ENCODE measurements around the gene SRSF8. TPM values are rescaled to one million over a fixed set of nuclear protein-coding genes. Genes with fewer than 3 reads are reported as not detected.

The SRSF8 gene
- total RNA-seq, 1 donor from 2014 or later: 57.6 TPM

- H3K27me3 Mint-ChIP-seq (ENCODE audit: unreplicated experiment): no peaks in the 10 kb centered on the region
- H3K4me3 Mint-ChIP-seq (ENCODE audit: unreplicated experiment): no peak overlapping the region
- peak overlapping the region; percentile 40 for H3K27ac Mint-ChIP-seq (ENCODE audit: unreplicated experiment)
- no peak for DNase-seq (ENCODE audit: extremely low spot score, unreplicated experiment)
- peaks cover 83% of the 10 kb centered on the region for H3K4me1 Mint-ChIP-seq (ENCODE audit: unreplicated experiment)
- no peaks in the 10 kb centered on the region for H3K9me3 Mint-ChIP-seq (ENCODE audit: unreplicated experiment)
- peaks cover 16% of the 10 kb centered on the region for H3K36me3 Mint-ChIP-seq (ENCODE audit: unreplicated experiment)
- no peak for TF ChIP-seq CTCF (IDR thresholded peaks at IDR 0.05)
Observed at GRCh38 chr11:95093548-95093947, 26.8 kb downstream of the SRSF8 start.

GRCh38 chr11:95095858-95096587 is 29.3 kb downstream of the SRSF8 start:
- Mint-ChIP-seq H3K4me3 (ENCODE audit: unreplicated experiment) (peak overlapping the region; percentile 43), H3K27ac (ENCODE audit: unreplicated experiment) (peak overlapping the region; percentile 75)
- no peak for TF ChIP-seq CTCF (IDR thresholded peaks at IDR 0.05)

GRCh38 chr11:95097209-95097608 is 30.5 kb downstream of the SRSF8 start:
- no peak for DNase-seq (ENCODE audit: extremely low spot score, unreplicated experiment)
- H3K4me1 Mint-ChIP-seq (ENCODE audit: unreplicated experiment): peaks cover 56% of the 10 kb centered on the region
- H3K9me3 Mint-ChIP-seq (ENCODE audit: unreplicated experiment): no peaks in the 10 kb centered on the region
- H3K4me3 Mint-ChIP-seq (ENCODE audit: unreplicated experiment): no peak overlapping the region
- H3K27ac Mint-ChIP-seq (ENCODE audit: unreplicated experiment): peak overlapping the region; percentile 51
- H3K36me3 Mint-ChIP-seq (ENCODE audit: unreplicated experiment): peaks cover 19% of the 10 kb centered on the region
- TF ChIP-seq CTCF (IDR thresholded peaks at IDR 0.05): no peak
- H3K27me3 Mint-ChIP-seq (ENCODE audit: unreplicated experiment): no peaks in the 10 kb centered on the region

More at GRCh38 chr11:95095858-95096587, 29.3 kb downstream of the SRSF8 start:
- H3K4me1 Mint-ChIP-seq (ENCODE audit: unreplicated experiment): peaks cover 68% of the 10 kb centered on the region
- no peaks in the 10 kb centered on the region for H3K9me3 Mint-ChIP-seq (ENCODE audit: unreplicated experiment)
- no peaks in the 10 kb centered on the region for H3K27me3 Mint-ChIP-seq (ENCODE audit: unreplicated experiment)
- peaks cover 19% of the 10 kb centered on the region for H3K36me3 Mint-ChIP-seq (ENCODE audit: unreplicated experiment)
- no peak for DNase-seq (ENCODE audit: extremely low spot score, unreplicated experiment)

- no peak overlapping the region for H3K27ac Mint-ChIP-seq (ENCODE audit: unreplicated experiment)
- no peak for DNase-seq (ENCODE audit: extremely low spot score, unreplicated experiment)
- no peak for TF ChIP-seq CTCF (IDR thresholded peaks at IDR 0.05)
- H3K4me1 Mint-ChIP-seq (ENCODE audit: unreplicated experiment): peaks cover 40% of the 10 kb centered on the region
- no peaks in the 10 kb centered on the region for H3K9me3 Mint-ChIP-seq (ENCODE audit: unreplicated experiment)
- H3K4me3 Mint-ChIP-seq (ENCODE audit: unreplicated experiment): no peak overlapping the region
- peaks cover 19% of the 10 kb centered on the region for H3K36me3 Mint-ChIP-seq (ENCODE audit: unreplicated experiment)
- no peaks in the 10 kb centered on the region for H3K27me3 Mint-ChIP-seq (ENCODE audit: unreplicated experiment)
Observed at GRCh38 chr11:95098826-95099225, 32.1 kb downstream of the SRSF8 start.

- Mint-ChIP-seq H3K4me3 (ENCODE audit: unreplicated experiment) (no peak overlapping the region), H3K27ac (ENCODE audit: unreplicated experiment) (no peak overlapping the region), H3K9me3 (ENCODE audit: unreplicated experiment) (no peaks in the 10 kb centered on the region), H3K4me1 (ENCODE audit: unreplicated experiment) (peaks cover 32% of the 10 kb centered on the region), H3K27me3 (ENCODE audit: unreplicated experiment) (no peaks in the 10 kb centered on the region), H3K36me3 (ENCODE audit: unreplicated experiment) (peaks cover 19% of the 10 kb centered on the region)
- no peak for TF ChIP-seq CTCF (IDR thresholded peaks at IDR 0.05)
- DNase-seq (ENCODE audit: extremely low spot score, unreplicated experiment): no peak
Observed at GRCh38 chr11:95100191-95100648, 33.5 kb downstream of the SRSF8 start.

All from osteocyte (in vitro differentiated cells).